Endothelial cell of umbilical vein (primary cell): Measurements from ENCODE around the gene CDK6. TPM values are rescaled to one million over a fixed set of nuclear protein-coding genes. Genes with fewer than 3 reads are reported as not detected.
A peak's percentile ranks its signal among the peaks of the same experiment; 100 is the strongest.

Experiments
- BruUV-seq: library from RNA; stranded (reverse); fragments of 400-500 nt; replicated peaks from 2 replicates; lab custom pipeline; 2021; lab: Mats Ljungman, UMichigan
- CTCF ChIA-PET: fragments of 300-600, 350-600 bp; sonication (Branson Sonifier 250); formaldehyde crosslinking; loops from one replicate; lab custom pipeline; 2021; ENCODE audit warnings: antibody characterized with exemption, inconsistent platforms; lab: Charles Lee
- POLR2A ChIA-PET: fragments of 300-600, 350-600 bp; sonication (Branson Sonifier 250); formaldehyde crosslinking; loops from one replicate; lab custom pipeline; 2021; ENCODE audit warnings: antibody characterized with exemption, inconsistent platforms; lab: Charles Lee
- DNase-seq: peaks from one replicate; pipeline ENCODE4 v3.0.0-alpha.2; 2011; ENCODE audit warnings: low read depth, low spot score
- FAIRE-seq: peaks from 2 replicates; lab custom pipeline; 2011; peaks lifted over from hg19 to GRCh38; lab: Jason Lieb, UNC
- H2AFZ ChIP-seq: 2 replicates; pipeline ENCODE4 v1.6.0; 2012; ENCODE audit warnings: low read depth, low read length, control low read depth, inconsistent platforms
- H3K27ac ChIP-seq: 2 replicates; pipeline ENCODE4 v1.5.1; 2011; ENCODE audit warnings: low read depth, mild to moderate bottlenecking, control low read depth, low read length, moderate library complexity; ENCODE audit not compliant: insufficient read depth
- H3K27me3 ChIP-seq, 2 experiments: 2 replicates each; pipeline versions ENCODE4 v1.6.0 to v1.6.1; 2011; ENCODE audit warnings: low read length in 2 of 2, mixed read lengths in 1 of 2; ENCODE audit not compliant: control insufficient read depth in 2 of 2, insufficient read depth in 2 of 2
- H3K36me3 ChIP-seq, 2 experiments: 2 replicates in 1 of 2; 3 replicates in 1 of 2; pipeline ENCODE4 v1.5.1; 2011; ENCODE audit warnings: low read length in 2 of 2, mild to moderate bottlenecking in 1 of 2, moderate library complexity in 1 of 2; ENCODE audit not compliant: control insufficient read depth in 2 of 2, insufficient read depth in 2 of 2; ENCODE audit errors: extremely low read depth in 1 of 2
- H3K4me1 ChIP-seq: 3 replicates; pipeline ENCODE4 v1.5.1; 2011; ENCODE audit warnings: mild to moderate bottlenecking, low read length; ENCODE audit not compliant: control insufficient read depth, insufficient read depth; ENCODE audit errors: extremely low read depth
- H3K4me2 ChIP-seq: 2 replicates; pipeline ENCODE4 v1.6.1; 2011; ENCODE audit warnings: low read length, control low read depth, mixed read lengths; ENCODE audit not compliant: insufficient read depth
- H3K4me3 ChIP-seq, 3 experiments: fragments of 200-600 bp in 1 of 3; sonication (generic), shearing (Covaris generic) in 1 of 3; replicated peaks in 1 of 3; 2 replicates each; pipeline ENCODE4 v1.5.1; 2011 to 2016; ENCODE audit warnings: control low read depth in 3 of 3, low read length in 3 of 3, mild to moderate bottlenecking in 2 of 3, inconsistent platforms in 1 of 3, low read depth in 1 of 3, moderate library complexity in 1 of 3; ENCODE audit not compliant: insufficient read depth in 1 of 3
- H3K79me2 ChIP-seq: 2 replicates; pipeline ENCODE4 v1.6.0; 2012; ENCODE audit warnings: low read length, inconsistent platforms; ENCODE audit not compliant: control insufficient read depth, insufficient read depth
- H3K9ac ChIP-seq: replicated peaks from 2 replicates; pipeline ENCODE3; 2011; ENCODE audit warnings: low read length, control low read depth; ENCODE audit not compliant: insufficient read depth; ENCODE audit errors: extremely low read depth
- H3K9me1 ChIP-seq: replicated peaks from 3 replicates; pipeline ENCODE4 v1.6.0; 2011; ENCODE audit warnings: mild to moderate bottlenecking, low read length; ENCODE audit not compliant: control insufficient read depth, insufficient read depth; ENCODE audit errors: extremely low read depth
- H3K9me3 ChIP-seq: replicated peaks from 2 replicates; pipeline ENCODE4 v1.5.1; 2012; ENCODE audit warnings: low read length, inconsistent platforms; ENCODE audit not compliant: control insufficient read depth, insufficient read depth
- H4K20me1 ChIP-seq: replicated peaks from 2 replicates; pipeline ENCODE3; 2011; ENCODE audit warnings: mild to moderate bottlenecking, low read length; ENCODE audit not compliant: control insufficient read depth, insufficient read depth; ENCODE audit errors: extremely low read depth
- CTCF ChIP-seq, 2 donors: IDR thresholded peaks; 1 replicate in 1 of 2; 2 replicates in 1 of 2; pipeline ENCODE4 v1.5.1; 2011; ENCODE audit warnings: low read length in 2 of 2, mild to moderate bottlenecking in 2 of 2, moderate library complexity in 2 of 2, control low read depth in 1 of 2, inconsistent platforms in 1 of 2, low read depth in 1 of 2; ENCODE audit not compliant: insufficient read depth in 1 of 2; ENCODE audit errors: extremely low read depth in 1 of 2
- EZH2 ChIP-seq: IDR thresholded peaks from 2 replicates; pipeline ENCODE4 v1.6.1; 2012; ENCODE audit warnings: borderline replicate concordance, low read depth, mild to moderate bottlenecking, moderate library complexity, low read length, inconsistent platforms; ENCODE audit not compliant: severe bottlenecking
- FOS ChIP-seq: IDR thresholded peaks from 2 replicates; pipeline ENCODE4 v1.6.1; 2011; ENCODE audit warnings: mild to moderate bottlenecking, low read length, moderate library complexity, borderline replicate concordance; ENCODE audit not compliant: insufficient read depth
- GATA2 ChIP-seq: IDR thresholded peaks from 2 replicates; pipeline ENCODE4 v1.7.0; 2011; ENCODE audit warnings: low read depth, mild to moderate bottlenecking, moderate library complexity, mixed read lengths, low read length; ENCODE audit not compliant: insufficient read length, insufficient read depth
- JUN ChIP-seq: IDR thresholded peaks from 2 replicates; pipeline ENCODE4 v1.6.1; 2011; ENCODE audit warnings: borderline replicate concordance, low read depth; ENCODE audit not compliant: insufficient read length, insufficient read depth
- MAX ChIP-seq: IDR thresholded peaks from 2 replicates; pipeline ENCODE4 v1.6.1; 2011; ENCODE audit not compliant: insufficient read depth, insufficient read length
- MYC ChIP-seq: IDR thresholded peaks from one replicate; pipeline ENCODE4 v1.6.1; 2011; ENCODE audit warnings: mild to moderate bottlenecking, low read depth, low read length
- POLR2A ChIP-seq: IDR thresholded peaks from 2 replicates; pipeline ENCODE4 v1.6.1; 2012; ENCODE audit warnings: low read depth, mild to moderate bottlenecking, control low read depth, low read length
- POLR2AphosphoS5 ChIP-seq: IDR thresholded peaks from 2 replicates; pipeline ENCODE4 v1.6.1; 2012; ENCODE audit warnings: low read depth, mild to moderate bottlenecking, control low read depth, low read length, moderate library complexity; ENCODE audit not compliant: insufficient read depth
- dilution Hi-C: fragments of 300-500 bp; cut with MboI; formaldehyde crosslinking; loops from one replicate; pipeline ENCODE4 v1.15.0; 2019; ENCODE audit warnings: low sequenced_read_pairs; ENCODE audit not compliant: extremely low pct_ligation_motif_present
- intact Hi-C: fragments of 100-400 bp; cut with micrococcal nuclease; formaldehyde crosslinking; loops from one replicate; pipeline ENCODE4 v1.10.0; 2022
- polyA plus RNA-seq, 4 experiments: library from polyadenylated mRNA; depleted of rRNA in 3 of 4; stranded (reverse) in 3 of 4; unstranded in 1 of 4; fragments of >200 nt; gene quantifications; 2 replicates each; pipeline versions ENCODE4 v1.2.1 to v1.2.3, GENCODE V29; 2011 to 2012; ENCODE audit warnings: missing spikeins in 1 of 4
- total RNA-seq: library from RNA; stranded (reverse); gene quantifications from 2 replicates; pipeline ENCODE4 v1.2.3, GENCODE V29; 2021

Gene CDK6
- total and polyA plus RNA-seq, 2 donors (not counting 3 experiments of a cell fraction or from before 2014, with no cell fraction given) = 6.0 to 28.2 TPM

- no peaks in the 10 kb centered on the region for H3K27me3 ChIP-seq
- H3K27ac ChIP-seq = peak overlapping the region; percentile 66
- H3K79me2 ChIP-seq = no peaks in the 10 kb centered on the region
- ChIA-PET CTCF (interaction anchor here (1.1 to 1.4 kb wide), 2 partner anchors 10 to 13 kb away, joined by 4 read pairs; no protein-coding TSS in a partner anchor), POLR2A (no interaction called here)
- H3K4me3 ChIP-seq = no peak overlapping the region
- no peaks in the 10 kb centered on the region for H3K9me3 ChIP-seq
- H4K20me1 ChIP-seq = no peaks in the 10 kb centered on the region
- dilution Hi-C loops = no loop called here
- no peaks in the 10 kb centered on the region for H3K36me3 ChIP-seq
- intact Hi-C loops = no loop called here
- H3K9me1 ChIP-seq = no peaks in the 10 kb centered on the region
- peak overlapping the region; percentile 20 for H2AFZ ChIP-seq
- H3K4me2 ChIP-seq = peak overlapping the region; percentile 34
- H3K9ac ChIP-seq = peak overlapping the region; percentile 18
- DNase-seq (peak; percentile 68), FAIRE-seq (no peak)
- BruUV-seq = no TSS peak
- no peak for TF ChIP-seq EZH2
- no peak for TF ChIP-seq MYC
- TF ChIP-seq CTCF (IDR thresholded peaks at IDR 0.05; ENCODE audit: extremely low read depth in 1 of 2, insufficient read depth in 1 of 2, low read depth in 1 of 2, low read length in 2 of 2) = no peak
- TF ChIP-seq GATA2 = peak; percentile 13
- TF ChIP-seq FOS = peak; percentile 63
- TF ChIP-seq JUN = peak; percentile 26
- TF ChIP-seq MAX = no peak
- peak; percentile 25 for TF ChIP-seq POLR2AphosphoS5
- no peak for TF ChIP-seq POLR2A
- H3K4me1 ChIP-seq = peaks cover 35% of the 10 kb centered on the region
Observed at GRCh38 chr7:92641921-92642511, 194.4 kb downstream of the CDK6 start.
